KG1 (cell line): ENCODE measurements around the gene GPR142.

Experiments
- DNase-seq: peaks from one replicate; lab custom pipeline; 2025; lab: John Stamatoyannopoulos, UW

The GPR142 gene

DNA sequence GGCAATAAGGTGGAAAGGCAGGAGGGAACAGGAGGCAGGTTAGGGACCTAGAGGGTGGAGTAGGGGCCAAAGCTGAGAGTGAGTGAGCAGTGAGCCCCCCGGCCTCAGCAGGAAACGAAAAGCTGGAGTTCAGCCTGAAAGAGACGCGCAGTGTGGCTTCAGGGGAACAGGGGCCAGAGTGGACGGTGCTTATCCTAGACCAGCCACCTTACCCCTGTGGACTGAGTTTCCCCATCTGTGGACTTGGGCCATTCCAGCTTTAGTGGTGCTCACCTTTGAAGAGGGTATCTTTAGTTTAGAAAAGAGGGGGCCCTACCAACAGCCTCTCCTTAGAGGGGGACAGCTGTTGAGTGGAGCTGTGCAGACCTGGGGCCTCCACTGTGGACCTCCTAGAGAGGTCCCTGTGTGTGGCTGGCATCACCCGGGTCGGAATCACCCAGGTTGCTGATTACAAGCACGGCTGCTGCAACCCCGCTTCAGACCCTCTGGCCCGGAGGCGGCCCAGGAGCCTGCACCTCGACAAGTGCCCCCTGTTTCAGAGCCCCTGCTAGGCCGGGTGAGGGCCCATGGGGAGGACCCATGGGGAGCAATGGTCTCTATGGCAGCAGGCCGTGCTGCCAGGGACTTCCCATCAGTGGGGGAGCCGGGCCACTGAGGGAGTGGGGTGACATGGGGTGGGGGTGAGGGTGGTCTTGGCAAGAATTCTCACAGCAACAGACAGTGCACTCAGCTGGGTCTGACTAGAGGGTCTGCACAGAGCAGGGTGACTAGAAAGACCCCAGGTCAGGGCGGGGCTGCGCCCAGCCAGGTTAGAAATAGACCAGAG, 2.6 kb downstream of the GPR142 start:
- DNase-seq = no peak

DNA sequence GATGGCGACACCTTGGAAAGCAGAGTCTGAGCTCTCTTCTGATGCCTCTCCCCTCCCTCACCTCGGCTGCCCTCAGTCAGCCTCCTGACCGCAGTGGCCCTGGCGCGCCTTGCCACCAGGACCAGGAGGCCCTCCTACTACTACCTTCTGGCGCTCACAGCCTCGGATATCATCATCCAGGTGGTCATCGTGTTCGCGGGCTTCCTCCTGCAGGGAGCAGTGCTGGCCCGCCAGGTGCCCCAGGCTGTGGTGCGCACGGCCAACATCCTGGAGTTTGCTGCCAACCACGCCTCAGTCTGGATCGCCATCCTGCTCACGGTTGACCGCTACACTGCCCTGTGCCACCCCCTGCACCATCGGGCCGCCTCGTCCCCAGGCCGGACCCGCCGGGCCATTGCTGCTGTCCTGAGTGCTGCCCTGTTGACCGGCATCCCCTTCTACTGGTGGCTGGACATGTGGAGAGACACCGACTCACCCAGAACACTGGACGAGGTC, 4.4 kb downstream of the GPR142 start:
- no peak for DNase-seq

DNA sequence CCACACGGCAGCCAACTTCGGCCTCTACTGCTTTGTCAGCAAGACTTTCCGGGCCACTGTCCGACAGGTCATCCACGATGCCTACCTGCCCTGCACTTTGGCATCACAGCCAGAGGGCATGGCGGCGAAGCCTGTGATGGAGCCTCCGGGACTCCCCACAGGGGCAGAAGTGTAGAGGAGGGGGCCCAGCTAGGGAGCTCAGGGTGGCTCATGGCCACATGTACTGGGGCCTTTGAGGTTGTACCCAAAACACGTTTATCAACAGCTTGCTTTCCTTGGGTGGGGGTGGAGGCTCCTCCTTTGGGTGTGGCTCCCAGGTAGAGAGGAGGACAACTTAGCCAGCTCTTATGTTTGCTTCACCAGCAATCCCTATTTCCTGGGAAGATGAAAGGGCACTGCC, 5.1 kb downstream of the GPR142 start:
- no peak for DNase-seq

DNA sequence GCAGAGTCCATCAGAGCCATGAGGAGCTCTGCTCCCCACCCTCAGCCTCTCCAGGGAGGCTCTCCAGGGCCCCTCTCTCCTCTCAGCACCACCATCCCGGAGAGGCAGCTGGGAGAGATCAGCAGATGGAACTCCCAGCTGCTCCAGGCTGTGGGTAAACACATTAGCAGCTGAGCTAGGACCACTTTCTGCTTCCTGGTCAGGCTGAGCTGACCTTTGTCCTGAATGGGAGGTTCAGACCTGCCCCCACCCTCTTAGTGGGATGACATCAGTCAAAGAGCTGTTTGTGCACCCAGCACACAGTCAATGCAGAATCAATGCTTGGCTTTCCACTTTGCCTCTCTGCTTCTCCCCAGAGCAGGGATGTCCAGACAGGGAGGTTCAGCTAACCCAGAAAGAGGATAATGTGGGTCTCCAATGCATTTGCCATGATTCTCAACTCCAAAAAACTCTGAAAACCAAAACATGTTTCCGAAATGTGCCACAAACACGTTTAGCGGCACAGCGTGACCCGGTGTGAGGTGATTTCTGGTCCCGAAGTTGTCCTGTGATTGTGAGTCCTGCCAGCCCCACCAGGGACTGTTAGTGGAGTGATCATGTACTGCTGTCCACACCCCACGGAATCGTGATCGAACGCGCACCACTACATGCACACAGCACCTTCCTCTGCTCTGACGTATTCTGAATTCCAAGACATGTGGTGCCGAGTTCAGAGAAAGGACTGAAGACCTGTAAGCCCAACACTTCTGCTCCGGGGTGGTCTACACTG, 6.7 kb downstream of the GPR142 start:
- no peak for DNase-seq

DNA sequence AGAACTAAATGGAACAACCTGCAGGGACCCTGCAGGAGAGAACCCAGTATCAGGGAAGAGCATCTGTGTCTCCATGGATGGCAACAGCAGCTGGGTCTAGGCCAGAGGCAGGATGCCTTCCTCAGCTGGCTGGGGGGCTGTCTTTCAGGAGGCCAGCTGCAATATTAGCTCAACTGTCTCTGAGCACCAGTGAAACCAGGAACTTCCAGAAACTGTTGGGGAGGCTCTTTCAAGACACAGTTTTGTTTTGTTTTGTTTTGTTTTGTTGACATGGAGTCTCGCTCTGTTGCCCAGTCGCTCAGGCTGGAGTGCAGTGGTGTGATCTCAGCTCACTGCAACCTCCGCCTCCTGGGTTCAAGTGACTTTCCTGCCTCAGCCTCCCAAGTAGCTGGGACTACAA, 7.6 kb downstream of the GPR142 start:
- no peak for DNase-seq

DNA sequence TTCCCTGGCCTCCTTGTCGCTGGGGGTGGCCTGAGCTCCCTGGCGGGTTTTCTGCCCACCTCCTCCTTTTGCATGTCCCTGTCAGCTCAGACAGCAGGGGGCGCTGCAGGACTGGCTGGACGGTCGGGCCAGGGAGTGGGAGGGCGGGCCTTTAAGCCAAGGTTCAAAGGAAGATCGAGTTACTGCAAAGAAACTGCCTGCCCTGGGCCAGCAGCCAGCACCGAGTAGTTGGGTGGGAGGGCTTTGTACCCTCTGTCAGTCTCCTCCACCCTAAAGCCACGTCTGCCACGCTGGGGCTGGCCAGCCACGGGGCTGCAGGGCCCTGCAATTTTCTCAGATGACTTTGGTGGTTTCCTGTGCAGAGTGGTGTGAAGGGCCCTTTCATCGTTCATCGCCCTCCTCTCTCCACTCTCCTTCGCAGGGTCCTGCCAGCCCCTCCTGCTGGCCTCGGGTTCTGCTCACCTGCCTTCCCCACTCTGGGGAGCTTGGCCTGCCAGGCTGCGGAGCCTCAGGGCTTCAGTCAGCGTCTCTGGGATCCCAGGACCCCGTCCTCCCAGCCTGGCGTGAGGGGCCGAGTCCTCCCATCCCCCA, 12.3 kb downstream of the GPR142 start:
- peak; percentile 42 for DNase-seq

DNA sequence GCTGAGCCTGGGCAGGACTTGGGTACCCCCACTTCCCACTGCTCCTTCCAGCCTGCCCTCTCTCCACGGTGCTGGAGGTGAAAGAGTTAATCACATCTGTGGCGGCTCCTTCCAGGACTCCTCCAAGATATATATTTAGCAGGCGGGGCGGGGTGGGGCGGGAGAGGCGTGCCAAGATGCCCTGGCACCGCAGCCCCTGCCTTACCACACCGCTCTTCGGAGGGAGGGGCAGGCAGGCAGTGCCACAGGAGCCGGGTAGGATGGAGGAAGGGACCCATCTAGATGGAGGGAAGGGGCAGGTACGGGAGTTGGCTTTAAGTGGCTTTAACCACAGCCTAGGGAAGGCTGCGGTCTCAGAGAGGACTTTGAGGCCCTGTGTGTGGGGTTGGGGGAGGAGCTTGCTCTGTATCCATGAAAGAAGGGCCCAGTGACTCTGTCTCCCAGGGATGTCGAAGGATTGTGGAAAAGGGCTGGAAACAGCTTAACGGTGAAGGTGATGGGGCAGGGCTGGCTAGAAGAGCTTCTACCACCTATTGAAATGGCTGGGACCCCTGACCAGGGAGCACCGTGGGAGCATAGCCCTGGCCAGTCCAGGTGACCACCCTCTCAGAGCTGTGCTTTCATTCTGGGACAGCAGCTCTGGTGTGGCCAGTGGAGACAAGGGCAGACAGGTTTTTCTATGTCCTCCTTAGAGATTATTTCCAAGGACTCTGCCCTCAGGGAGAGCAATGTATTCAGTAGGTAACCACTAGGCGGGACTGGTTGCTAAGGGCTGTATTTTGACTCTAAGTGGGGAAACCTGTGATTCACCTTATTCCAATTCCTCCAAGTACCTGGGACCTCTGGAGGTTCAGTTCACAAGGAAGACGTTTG, 13.0 kb downstream of the GPR142 start:
- DNase-seq = no peak

DNA sequence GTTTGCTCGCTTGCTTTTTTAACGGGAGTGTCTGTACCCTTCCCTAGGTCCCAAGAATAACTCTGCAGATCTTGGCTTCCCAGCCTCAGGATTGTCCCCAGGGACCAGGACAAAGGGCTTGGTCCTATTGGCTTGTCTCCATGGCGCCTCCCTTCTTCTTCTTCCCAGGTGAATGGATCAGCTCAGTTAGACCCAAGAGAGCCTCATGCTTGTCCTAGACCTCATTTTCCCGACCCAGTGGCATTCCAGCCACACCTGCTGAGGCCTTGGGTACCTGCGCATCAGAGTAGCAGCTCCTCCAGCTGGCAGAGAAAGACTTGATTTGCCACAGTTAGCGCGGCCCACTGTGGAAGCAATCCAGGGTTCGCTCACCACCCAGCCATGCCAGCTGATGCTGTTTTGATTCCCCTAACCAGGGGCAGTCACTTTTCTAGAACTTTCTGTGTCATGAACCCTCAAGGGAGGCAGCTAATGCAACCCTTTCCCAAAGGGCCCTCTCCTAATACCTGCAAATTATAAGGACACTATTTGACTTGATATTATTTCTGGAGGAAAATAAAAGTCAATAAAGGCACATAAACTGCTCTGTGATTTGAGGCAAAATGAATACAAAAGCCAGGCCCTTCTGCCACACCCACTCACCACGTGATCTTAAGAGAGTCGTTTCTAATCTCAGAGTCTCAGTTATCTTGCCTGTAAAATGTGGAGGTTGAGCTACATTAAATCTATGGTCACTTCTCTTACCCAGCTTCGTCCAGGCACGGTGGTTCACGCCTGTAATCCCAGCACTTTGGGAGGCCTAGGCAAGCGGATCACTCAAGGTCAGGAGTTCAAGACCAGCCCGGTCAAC, 13.9 kb downstream of the GPR142 start:
- no peak for DNase-seq

DNA sequence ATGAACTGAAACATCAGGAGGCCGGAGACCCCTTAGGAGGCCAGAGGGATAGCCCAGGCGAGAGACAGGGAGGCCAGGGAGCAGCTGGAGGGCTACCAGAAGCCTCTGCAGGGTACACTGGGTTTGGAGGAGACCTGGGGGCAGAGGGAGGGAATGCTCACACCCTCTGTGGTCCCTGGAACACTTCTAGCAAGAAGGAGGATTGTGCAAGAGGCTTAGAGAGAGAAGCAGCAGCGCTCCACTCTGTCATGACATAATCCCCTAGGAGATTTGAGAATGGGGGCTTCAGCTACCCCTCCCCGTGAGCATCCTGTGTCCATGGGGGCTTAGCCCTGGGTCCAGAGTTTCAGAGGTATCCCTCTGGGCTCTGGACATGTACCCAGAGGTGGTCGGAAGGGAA, 15.8 kb downstream of the GPR142 start:
- DNase-seq = no peak

DNA sequence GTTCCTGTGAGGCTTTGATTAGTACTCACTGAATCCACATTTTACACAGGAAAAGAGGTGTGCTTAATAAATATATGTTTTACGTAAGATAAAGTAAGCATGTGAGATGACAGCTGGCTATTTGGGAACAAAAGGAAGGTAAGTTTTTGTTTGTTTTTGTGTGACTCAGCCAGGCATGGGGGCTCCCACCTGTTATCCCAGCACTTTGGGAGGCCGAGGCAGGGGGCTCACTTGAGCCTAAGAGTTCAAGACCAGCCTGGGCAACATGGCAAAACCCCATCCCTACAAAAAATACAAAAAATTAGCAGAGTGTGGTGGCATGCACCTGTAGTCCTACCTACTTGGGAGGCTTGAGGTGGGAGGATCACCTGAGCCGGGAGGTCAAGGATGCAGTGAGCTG, 17.9 kb downstream of the GPR142 start:
- DNase-seq = no peak

DNA sequence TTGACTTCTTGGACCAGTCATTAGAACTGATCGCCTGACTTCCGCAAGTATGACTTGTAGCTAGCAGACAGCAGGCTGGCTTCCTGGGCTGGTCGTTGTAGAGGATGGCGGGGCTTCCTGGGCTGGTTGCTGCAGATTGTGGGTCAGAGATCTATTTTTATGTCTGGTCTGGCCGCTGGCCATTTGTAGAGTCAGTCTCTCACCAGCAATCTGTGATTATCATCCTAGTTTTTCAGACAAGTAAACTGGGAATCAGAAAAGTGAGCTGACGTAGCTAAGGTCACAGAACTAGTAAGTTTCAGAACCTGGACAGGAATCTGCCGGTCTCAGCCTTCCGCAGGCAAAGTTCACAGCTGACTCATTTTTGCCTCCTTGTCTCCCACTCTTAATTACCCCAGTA, 19.1 kb downstream of the GPR142 start:
- DNase-seq = no peak

DNA sequence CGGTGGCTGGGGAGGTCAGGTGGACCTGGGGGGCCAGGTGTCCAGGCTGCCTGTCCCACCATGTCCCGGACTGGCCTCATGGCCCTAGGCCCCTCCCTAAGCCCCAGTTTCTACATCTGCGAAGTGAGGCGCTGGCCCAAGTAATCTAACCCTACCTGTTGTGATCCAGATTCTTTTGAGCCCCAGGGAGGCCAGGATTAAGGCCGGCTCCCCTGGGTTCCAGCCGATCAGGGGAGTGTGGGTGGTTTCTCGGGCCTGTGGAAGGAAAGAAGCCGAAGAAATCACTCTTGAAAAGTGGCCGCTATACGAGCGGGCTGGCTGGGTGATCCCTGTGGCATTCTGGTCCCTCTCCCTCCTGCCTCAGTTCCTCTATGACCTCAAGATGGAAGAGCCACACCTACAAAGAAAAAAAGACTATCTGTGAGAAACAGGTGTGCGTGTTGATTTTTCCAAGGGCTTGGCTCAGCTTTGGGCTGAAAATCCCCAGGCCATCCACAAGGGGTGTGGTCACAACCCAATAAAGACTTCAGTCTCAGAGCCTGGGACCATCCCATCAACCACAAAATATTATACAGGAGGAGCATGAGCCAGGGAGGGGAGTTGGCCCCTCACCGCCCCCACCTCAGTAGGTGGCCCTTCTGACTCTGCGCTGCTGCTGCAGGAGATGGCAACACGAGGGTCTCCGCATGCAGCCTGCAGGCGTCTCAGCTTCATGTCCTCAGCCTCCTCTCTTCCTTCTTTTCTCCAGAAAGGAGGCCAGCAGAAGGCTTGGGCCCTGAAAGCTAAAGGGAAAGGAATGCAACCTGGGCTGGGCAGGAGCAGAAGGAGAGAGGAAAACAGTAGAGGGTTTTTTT, 20.3 kb downstream of the GPR142 start:
- no peak for DNase-seq

DNA sequence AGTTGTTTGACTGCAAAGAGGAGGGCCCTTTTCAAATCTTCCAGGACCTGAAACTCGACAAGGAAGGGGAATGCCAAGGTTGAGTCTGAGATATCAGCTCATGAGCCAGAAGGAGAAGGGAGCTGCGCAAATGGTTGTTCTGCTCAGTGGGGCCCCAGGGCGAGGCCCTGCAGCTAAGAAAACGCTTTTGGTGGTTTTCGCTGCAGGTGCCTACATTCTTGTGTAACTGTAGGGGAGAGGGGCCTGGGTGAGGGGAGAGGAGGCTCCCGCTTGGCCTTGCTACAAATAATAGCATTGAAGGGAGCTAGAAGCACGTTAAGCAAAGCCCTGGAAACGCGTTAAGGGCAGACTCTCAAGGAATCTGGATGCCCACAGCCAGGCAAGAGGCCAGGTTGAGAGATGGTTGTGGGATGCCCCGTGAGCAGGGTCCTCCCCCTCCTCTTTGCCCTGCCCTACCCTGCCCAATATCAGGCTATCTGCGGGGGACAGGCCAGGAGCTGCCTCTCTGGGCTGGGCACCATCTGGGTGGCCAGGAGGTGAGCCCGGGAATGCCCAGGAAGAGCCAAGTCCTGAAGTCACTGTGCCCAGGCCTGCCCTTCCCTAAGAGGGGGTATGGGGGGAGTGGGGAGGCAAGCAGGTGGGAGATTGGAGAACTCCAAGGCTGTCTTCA, 21.9 kb downstream of the GPR142 start:
- no peak for DNase-seq

DNA sequence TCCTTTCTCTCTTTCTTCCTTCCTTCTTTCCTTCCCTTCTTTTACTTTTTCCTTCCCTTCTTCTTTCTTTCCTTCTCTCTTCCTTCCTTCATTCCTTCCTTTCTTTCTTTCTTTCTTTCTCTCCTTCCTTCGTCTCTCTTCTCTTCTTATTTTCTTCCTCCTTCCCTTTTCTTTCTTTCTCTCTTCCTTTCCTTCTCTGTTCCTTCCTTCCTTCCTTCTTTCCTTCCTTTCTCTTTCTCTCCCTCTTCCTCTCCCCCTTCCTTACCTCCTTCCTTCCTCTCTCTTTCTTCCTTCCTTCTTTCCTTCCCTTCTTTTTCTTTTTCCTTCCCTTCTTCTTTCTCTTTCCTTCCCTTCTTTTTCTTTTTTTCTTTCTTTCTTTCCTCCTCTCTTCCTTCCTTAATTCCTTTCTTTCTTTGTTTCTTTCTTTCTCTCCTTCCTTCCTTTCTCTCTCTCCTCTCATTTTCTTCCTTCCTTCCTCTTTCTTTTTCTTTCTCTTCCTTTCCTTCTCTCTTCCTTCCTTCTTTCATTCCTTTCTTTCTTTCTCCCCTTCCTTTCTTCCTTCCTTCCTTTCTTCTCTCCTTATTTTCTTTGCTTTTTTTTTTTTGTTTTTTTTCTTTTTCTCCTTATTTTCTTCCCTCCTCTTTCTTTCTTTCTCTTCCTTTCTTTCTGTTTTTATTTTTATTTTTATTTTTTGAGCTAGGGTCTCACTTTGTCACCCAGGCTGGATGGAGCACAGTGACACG, 22.8 kb downstream of the GPR142 start:
- DNase-seq = no peak

DNA sequence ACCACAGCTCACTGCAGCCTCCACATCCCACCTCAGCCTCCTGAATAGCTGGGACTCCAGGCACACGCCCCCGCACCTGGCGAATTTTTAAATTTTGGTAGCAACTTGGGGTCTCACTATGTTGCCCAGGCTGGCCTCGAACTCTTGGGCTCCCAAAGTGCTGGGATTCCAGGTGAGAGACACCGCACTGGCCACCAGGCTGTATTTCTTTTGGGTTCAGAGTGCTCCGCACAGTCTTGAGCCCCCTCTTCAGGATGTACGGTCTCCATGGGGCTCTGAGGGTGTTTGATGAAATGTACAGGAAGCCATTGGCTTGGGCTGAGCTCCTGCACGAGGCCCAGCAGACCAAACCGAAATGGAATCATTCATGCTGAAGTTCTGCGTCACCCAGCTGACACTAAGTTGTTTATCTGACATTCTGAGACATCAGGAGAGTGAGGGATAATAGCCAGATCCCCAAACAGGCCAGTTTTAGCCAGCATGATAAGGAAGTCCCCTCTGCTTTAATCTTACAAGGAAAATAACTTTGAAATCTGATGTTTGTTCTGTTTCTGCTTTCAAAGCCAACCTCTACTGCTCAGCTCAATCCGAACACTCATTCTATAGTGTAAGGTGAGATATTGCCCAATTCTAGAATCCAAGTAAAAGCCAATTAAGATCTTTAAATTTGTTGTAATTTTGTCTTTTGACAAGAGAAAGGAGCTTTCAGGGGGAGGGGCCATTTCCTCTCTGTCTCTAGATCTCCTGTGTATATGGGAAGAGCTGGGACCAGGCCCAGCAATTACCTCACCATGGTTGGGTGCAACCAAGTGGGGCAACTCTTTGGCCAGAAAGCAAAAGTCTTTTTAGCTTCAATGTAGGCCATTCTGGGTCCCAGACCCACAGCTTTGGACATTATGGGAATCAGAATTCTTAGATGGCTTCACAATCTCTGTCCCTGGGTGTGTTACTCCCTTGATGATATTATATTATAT, 23.7 kb downstream of the GPR142 start:
- no peak for DNase-seq

DNA sequence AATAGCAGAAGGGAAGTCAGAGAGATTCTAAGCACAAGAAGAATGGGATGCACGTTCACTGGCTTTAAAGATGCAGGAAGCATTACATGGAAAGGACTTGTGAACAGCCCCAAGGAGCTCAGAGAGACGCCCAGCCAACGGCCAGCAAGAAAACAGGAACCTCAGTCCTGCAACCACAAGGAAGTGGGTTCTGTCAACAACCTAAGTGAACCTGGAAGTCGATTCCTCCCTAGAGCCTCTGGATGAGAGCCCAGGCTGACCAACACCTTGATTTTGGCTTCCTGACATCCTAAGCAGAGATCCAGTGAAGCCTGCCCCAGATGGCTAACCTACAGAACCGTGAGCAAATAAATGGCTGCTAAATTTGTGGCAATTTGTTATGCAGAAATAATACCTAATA, 24.5 kb downstream of the GPR142 start:
- peak; percentile 37 for DNase-seq

DNA sequence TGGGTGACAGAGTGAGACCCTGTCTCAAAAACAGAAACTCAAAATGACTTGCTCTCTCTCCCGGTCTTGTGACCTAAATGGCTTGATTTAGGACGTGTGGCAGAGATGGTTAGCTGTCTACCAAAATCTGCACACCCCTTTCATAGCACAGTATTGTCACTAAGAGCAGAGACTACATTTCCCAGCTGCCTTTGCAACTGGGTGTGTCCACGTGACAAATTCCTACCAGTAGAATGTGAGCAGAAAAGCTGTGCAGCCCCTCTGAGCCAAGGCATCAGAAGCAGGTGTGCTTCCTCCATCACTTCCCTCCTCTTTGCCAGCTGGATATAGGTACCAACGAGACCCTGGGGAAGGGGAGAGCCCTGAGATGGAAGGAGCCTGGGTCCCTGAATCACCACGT, 25.5 kb downstream of the GPR142 start:
- no peak for DNase-seq
